MV-4-11 (cell line): Measurements from ENCODE around the gene WNK3.

ENCODE experiments used
- DNase-seq: peaks from one replicate; lab custom pipeline; 2025; lab: John Stamatoyannopoulos, UW

Gene WNK3

GRCh38 chrX:54166915-54167314 lies 190.9 kb downstream of the WNK3 start:
- DNase-seq, result no peak

DNA sequence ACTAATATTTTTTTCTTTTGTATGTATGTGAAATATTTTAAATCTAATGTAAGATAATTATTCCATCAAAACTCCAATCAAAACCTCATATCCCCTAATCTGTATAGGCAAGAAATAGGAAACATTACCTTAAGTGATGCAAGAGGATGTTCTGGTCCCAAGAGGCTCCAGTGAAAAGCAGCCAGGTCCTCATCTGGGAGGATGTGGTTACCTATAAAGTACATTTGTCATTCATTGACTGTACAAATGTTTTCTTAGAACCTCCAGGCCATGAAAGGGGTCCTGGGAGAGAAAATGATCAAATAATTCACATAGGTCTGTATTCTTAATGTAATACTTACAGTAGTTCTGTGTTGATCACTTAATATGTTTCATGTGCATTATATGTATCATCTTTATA lies 200.3 kb downstream of the WNK3 start:
- DNase-seq, result no peak
